ENCODE results near the gene ARHGEF3.

DNA sequence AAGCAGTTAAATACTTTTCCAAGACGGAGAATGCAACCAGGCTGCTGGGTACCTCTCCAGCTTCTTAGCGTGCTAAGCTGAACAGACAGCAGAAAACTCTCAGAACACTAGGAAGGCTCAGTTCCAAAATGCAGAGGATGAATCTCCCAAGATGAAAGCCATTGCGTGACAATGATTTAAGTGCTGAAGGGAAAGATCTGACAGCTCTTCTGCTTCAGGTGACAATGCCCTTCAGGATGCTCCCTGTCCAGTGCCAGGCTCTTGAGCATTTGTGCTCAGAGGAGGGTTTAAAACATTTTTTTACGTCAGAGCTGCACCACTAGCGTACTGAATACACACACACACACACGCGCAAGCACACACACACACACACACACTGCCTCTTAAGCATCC is 26.3 kb downstream of the ARHGEF3 start:
- TF ChIP-seq CTCF (IDR thresholded peaks at IDR 0.05): no peak
- peak in 3 of 4 donors; percentile 5 to 31 (median 27) for TF ChIP-seq POLR2AphosphoS5 (IDR thresholded peaks at IDR 0.05)
- no peak for TF ChIP-seq POLR2A (IDR thresholded peaks at IDR 0.05)
- TF ChIP-seq EP300 (IDR thresholded peaks at IDR 0.05): peak in 3 of 4 donors; percentile 3 to 19 (median 9)

Data from sigmoid colon (tissue), 4 donors.